ENCODE measurements around the gene KCNQ1OT1. TPM values are rescaled to one million over a fixed set of nuclear protein-coding genes. Genes with fewer than 3 reads are reported as not detected.

KCNQ1OT1 gene
- total RNA-seq, 1 donor from 2014 or later = 2.8 TPM

- DNase-seq = no peak
Measured at GRCh38 chr11:2701898-2702434, 2.2 kb upstream of the KCNQ1OT1 start.

- no peak for DNase-seq
Measured at GRCh38 chr11:2701230-2701629, 1.4 kb upstream of the KCNQ1OT1 start.

DNA sequence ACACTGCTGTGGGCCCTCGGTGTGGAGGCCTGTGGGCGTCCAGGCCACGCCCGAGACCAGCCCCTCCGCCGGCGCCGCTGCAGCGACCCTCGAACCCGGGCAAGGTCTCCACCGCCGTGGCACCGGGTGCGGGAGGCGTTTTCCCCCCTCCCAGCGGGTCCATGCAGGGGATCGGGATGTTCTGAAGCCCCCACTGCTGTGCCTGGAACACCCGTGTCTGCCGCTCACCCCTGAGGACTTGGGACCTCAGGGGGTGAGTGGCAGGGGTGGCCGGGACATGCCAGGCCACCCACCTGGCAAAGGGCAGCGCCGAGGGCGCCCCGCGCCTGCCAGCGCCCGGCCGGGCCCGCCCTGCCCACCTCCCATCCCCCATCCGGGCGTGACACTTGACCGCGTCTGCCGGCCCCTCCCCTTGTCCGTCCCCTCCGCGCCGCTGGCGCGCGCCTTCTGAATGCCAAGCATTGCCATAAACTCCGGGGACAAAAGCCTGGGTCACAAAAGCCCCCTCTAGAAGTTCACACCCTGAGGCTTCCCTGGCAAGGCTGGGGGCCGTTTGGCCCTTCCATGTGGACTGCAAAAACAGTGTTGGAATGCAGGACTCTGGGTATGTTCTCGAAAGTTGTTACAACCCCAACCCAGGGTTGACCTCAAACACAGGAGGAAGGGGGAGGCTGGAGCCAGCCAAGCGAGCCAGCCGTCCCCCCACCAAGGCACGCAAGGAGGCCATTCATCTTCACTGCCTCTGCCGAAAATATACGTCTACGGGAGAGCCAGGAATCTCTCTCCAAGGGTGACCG, 819 bp upstream of the KCNQ1OT1 start:
- DNase-seq = no peak

- DNase-seq = no peak
Measured at GRCh38 chr11:2699185-2699530, 636 bp downstream of the KCNQ1OT1 start.

GRCh38 chr11:2698386-2699184, 1.2 kb downstream of the KCNQ1OT1 start:
- no peak for DNase-seq

DNA sequence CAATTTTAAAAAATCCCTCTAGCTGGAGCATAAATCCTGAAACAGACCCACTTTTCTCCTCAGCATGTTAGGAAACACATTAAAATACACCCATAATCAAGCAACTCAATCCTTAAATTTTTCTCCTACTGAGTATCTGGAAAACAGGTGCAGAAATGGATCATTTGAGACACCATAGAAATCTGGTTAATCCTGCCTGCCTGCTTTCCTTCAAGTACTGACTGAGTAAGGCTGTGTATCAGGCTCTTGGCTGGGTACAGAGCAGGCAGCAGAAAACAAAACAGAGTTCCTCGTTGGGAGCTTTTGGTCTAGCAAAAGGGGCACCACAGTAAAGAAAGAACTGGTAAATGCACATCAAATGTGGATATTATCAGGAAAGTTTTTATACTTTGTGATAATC, 1.9 kb downstream of the KCNQ1OT1 start:
- no peak for DNase-seq

DNA sequence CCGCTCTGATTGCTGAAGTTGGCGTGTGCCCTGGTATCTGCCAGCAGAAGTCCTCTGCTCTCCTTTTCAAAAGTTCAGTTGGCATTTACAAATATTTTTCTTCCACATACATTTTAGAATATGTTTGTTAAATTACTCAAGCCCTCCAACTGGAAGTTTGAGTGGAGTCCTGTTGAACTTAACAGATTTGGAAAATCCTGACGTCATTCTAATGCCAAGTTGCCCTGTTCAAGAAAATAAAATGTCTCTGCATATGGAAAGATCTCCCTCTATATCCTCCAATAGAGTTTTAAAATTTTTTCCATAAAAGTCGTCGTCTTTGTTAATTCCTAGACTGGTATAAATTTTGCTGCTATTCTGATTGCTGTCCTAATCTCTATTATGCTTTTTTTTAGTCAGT, 3.3 kb downstream of the KCNQ1OT1 start:
- no peak for DNase-seq

DNA sequence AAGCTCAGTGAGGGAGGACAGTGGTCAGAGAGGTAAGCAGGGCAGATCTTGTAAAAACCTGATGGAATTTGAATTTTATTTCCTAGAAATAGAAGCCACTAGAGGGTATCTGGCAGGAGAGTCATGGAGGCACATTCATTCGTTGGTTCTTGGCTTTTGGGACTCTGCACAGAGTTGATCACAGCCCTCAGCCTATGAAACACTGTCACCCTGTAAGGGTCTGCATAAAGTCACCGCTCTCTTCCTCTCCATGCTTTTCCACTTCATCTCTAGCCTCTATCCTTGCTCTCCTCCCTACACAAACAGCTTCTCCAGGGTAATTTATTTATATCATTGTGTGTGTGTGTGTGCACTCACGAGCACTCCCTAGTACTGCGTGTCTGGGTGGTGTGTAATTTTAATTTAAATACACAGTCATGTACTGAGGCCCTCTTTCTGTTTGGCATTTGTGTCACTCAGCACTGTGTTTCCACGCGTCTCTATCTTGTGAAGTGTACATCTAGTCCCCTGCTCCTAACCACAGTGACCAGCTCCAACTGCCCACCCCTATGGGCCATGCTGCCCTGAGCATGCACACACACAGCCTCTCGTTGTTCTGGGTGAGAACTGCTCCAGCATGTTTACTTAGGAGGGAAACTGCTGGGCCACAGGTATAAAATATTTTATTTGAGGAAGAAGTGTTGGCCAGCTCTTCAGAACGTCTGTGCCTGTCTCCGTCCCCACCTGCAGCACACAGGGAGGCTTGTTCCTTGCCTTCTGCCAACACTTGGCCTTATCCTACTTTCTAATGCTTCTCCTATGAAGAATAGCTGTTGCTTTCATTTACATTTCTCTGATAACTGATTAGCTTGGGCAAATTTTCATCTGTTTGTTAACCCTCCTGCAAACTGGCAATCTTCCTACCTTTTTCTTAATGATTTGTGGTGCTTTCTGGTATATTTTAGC, 4.5 kb downstream of the KCNQ1OT1 start:
- DNase-seq = no peak

GRCh38 chr11:2694495-2694894, 5.3 kb downstream of the KCNQ1OT1 start:
- DNase-seq = no peak

- DNase-seq = no peak
Measured at GRCh38 chr11:2693271-2694261, 6.2 kb downstream of the KCNQ1OT1 start.

DNA sequence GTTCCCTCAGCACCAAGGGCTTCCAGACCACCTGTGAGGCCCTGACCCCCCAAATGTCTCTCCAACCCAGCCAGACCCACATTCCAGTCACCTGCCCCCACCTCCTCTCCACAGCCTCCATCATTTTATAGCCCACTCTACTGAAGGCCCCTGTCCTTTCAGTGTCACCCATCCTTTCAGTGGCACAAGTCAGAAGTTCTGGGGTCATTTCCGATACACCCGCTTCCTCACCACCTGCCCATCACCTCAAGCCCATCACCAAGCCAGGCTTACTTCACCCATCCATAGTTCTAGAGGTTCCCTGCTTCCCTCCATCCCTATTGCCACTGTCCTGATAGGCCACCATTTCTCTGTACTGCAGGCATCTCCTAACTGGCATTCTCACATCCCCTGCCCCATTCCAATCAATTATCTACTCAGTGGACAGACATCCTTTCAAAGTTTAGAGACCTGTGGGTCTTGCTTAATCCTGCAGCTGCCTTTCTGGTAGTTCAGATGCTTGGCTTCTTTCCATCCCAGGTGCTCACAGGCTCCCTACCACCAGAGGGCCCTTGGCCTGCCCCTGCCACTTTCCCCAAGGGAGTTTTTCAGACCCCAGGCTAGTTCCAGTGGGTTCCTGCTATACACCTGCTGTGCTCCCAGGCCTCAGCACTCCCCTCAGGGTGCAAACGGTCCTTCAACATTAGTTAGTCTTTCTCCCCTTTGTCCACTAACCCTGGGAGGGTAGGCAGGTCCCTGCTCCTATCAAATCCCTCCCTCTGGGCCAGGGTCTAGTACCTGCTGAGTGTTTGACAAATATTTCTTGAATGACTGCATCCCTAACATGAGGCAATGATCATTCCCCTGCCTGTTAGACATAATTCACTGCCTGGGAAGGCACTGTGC, 7.6 kb downstream of the KCNQ1OT1 start:
- DNase-seq = no peak

GRCh38 chr11:2691355-2691761, 8.4 kb downstream of the KCNQ1OT1 start:
- DNase-seq = no peak

DNA sequence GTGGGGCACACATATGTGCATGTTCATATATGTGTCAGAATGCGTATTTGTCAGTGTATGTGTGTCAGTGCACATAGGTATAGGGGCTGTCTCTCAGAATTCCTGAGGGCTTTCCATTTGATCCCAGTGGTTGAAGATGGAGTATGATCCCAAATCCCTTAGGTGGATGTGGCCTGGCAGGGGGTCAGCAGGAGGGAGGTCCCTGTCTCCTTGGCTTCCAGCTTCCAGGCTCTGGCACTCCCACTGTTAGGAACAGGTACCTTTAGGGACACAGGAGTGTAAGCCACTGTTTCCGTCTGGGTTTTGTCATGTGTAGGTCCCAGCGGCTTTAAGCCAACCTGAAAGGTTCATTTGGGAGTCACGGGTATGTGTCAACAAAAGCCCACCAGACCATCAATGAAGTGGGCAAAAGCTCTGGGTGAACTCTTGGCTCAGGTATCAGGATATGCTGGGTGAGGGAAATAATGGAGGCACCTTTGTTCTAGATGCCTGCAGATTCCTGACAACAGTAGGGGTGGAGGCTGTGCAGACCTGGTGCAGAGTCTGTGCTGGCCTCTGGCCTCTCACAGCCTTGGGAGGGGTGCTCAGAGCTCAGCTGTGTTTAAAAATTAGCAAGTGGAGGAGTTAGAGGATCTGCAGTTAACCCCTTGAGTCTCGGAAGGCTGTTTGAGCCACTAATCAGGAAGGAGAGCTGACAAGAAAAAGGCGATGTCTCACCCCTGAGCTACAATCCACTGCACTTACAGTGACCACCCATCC, 9.0 kb downstream of the KCNQ1OT1 start:
- no peak for DNase-seq

- DNase-seq = no peak
Measured at GRCh38 chr11:2689651-2690575, 9.9 kb downstream of the KCNQ1OT1 start.

GRCh38 chr11:2688381-2689231, 11.2 kb downstream of the KCNQ1OT1 start:
- no peak for DNase-seq

- DNase-seq = no peak
Measured at GRCh38 chr11:2687782-2688191, 12.0 kb downstream of the KCNQ1OT1 start.

DNA sequence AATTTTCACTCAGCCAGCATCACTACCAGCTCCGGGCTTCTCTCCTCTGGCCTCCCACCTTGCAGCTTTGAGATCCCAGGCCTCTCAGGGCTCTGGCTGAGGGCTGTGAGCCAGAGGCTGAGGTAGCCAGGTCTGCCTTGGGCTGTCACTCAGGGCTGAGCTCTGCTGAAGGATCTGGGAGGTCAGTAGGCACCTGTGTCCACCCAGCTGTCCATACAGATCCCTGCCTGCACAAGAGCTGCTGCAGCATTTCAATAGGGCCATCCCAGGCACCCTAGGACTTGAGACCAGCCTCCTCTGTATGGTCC, 12.6 kb downstream of the KCNQ1OT1 start:
- DNase-seq = no peak

Data from occipital lobe (tissue), 2 donors.